ENCODE results near the gene CDC42SE2. TPM values are rescaled to one million over a fixed set of nuclear protein-coding genes. Genes with fewer than 3 reads are reported as not detected.

Gene CDC42SE2
- total and polyA plus RNA-seq, 2 of the 4 experiments (the other 2 are of a cell fraction) = 12.5 to 19.4 TPM

- peaks cover 4% of the 10 kb centered on the region for H3K9me1 ChIP-seq (ENCODE audit: insufficient read depth, low read length)
- no peak overlapping the region for H2AK9ac ChIP-seq (replicated peaks; ENCODE audit: low read depth, low read length, poor library complexity)
- H3K56ac ChIP-seq (ENCODE audit: extremely low read depth, insufficient read depth, low read length) = no peak overlapping the region
- no peak overlapping the region for H3K18ac ChIP-seq (ENCODE audit: low read depth, low read length)
- H3K4me2 ChIP-seq (ENCODE audit: low read depth, low read length) = no peak overlapping the region
- H3K36me3 ChIP-seq (ENCODE audit: control insufficient read depth, insufficient read depth, low read length) = no peaks in the 10 kb centered on the region; the same call in 1 of the 2 replicates
- no TSS peak for BruUV-seq (replicated peaks)
- dilution Hi-C loops (cut with HindIII; ENCODE audit: low sequenced_read_pairs, unreplicated experiment) = no loop called here
- no peak overlapping the region for H3K9ac ChIP-seq (ENCODE audit: low read depth, low read length)
- H3K27me3 ChIP-seq (ENCODE audit: control insufficient read depth, insufficient read depth, low read length) = no peaks in the 10 kb centered on the region
- no peak overlapping the region for H3K4ac ChIP-seq (ENCODE audit: low read depth, low read length)
- no peak overlapping the region for H3K14ac ChIP-seq (replicated peaks; ENCODE audit: low read depth, low read length)
- DNase-seq (no peak), ATAC-seq (ENCODE audit: low read depth) (no peak)
- no CpG with 5 or more reads among the region's 5 CpGs for WGBS, 2 experiments (ENCODE audit: extremely low coverage in 2 of 2, insufficient read length in 1 of 2)
- H3K4me1 ChIP-seq (ENCODE audit: control insufficient read depth, insufficient read depth, low read length) = peaks cover 5% of the 10 kb centered on the region
- H3K9me3 ChIP-seq (ENCODE audit: control insufficient read depth, insufficient read depth, low read length) = no peaks in the 10 kb centered on the region
- H4K5ac ChIP-seq (ENCODE audit: low read depth, low read length) = no peak overlapping the region
- peaks cover 21% of the 10 kb centered on the region for H4K20me1 ChIP-seq (ENCODE audit: insufficient read depth, low read length)
- no peak overlapping the region for H3K23ac ChIP-seq (ENCODE audit: low read depth, low read length)
- H2BK20ac ChIP-seq (ENCODE audit: low read depth, low read length) = no peak overlapping the region
- ChIA-PET POLR2A (ENCODE audit: unreplicated experiment) (no interaction called here), CTCF (no interaction called here)
- intact Hi-C loops (cut with micrococcal nuclease) = no loop called here
- H2BK15ac ChIP-seq (ENCODE audit: low read depth, low read length) = no peak overlapping the region
- TF ChIP-seq MAZ (IDR thresholded peaks at IDR 0.05; ENCODE audit: borderline replicate concordance, low read depth, low read length) = no peak
- TF ChIP-seq MAFK (IDR thresholded peaks at IDR 0.05; ENCODE audit: low read depth, low read length) = no peak
- TF ChIP-seq POLR2A (IDR thresholded peaks at IDR 0.05; ENCODE audit: low read depth, low read length) = no peak
- TF ChIP-seq RAD21 (IDR thresholded peaks at IDR 0.05; ENCODE audit: low read length) = no peak
- TF ChIP-seq CTCF (conservative IDR thresholded peaks at IDR 0.05; ENCODE audit: low read depth, low read length) = no peak
- TF ChIP-seq ELK1 (IDR thresholded peaks at IDR 0.05; ENCODE audit: borderline replicate concordance, low read depth, low read length) = no peak
- TF ChIP-seq BHLHE40 (IDR thresholded peaks at IDR 0.05; ENCODE audit: low read depth, low read length) = no peak
- TF ChIP-seq SMC3 (IDR thresholded peaks at IDR 0.05; ENCODE audit: low read depth, low read length) = no peak
- TF ChIP-seq CHD1 (IDR thresholded peaks at IDR 0.05; ENCODE audit: low read depth, low read length) = no peak
- no peak for TF ChIP-seq RFX5 (IDR thresholded peaks at IDR 0.05; ENCODE audit: low read depth, low read length)
- no peak for TF ChIP-seq RCOR1 (IDR thresholded peaks at IDR 0.05; ENCODE audit: insufficient replicate concordance, low read length)
- no peak for TF ChIP-seq MXI1 (IDR thresholded peaks at IDR 0.05; ENCODE audit: borderline replicate concordance, low read depth, low read length)
- TF ChIP-seq NFE2L2 (IDR thresholded peaks at IDR 0.05; ENCODE audit: low read depth, low read length) = no peak
- TF ChIP-seq CEBPB (IDR thresholded peaks at IDR 0.05; ENCODE audit: low read depth, low read length) = no peak
- no peak overlapping the region for H3K27ac ChIP-seq (ENCODE audit: insufficient read depth, low read length)
- no peak overlapping the region for H4K91ac ChIP-seq (ENCODE audit: insufficient read depth, low read depth, low read length)
- no peak overlapping the region for H4K8ac ChIP-seq (ENCODE audit: low read depth in 2 of 2, low read length in 2 of 2)
- H3K4me3 ChIP-seq (ENCODE audit: insufficient read depth, low read depth, low read length) = no peak overlapping the region
- no peak overlapping the region for H2AFZ ChIP-seq (replicated peaks; ENCODE audit: low read length, poor library complexity)
- no peak overlapping the region for H2BK120ac ChIP-seq (ENCODE audit: low read depth, low read length)
- peaks cover 19 to 37% of the 10 kb centered on the region in 2 experiments for H3K79me1 ChIP-seq (ENCODE audit: low read depth in 1 of 2, low read length in 2 of 2)
- in situ Hi-C loops (cut with MboI; ENCODE audit: low sequenced_read_pairs) = no loop called here
- no peak overlapping the region for H2BK5ac ChIP-seq (ENCODE audit: low read depth, low read length, poor library complexity, severe bottlenecking)
- H2AK5ac ChIP-seq (ENCODE audit: low read depth, low read length) = no peak overlapping the region
These were observed 66.2 kb downstream of the CDC42SE2 start for GRCh38 chr5:131330031-131330430.
